DND-41 (cell line): ENCODE data around the gene RNFT2.

Experiments
- ATAC-seq: fragments of 200-7000 bp; cut with Tn5 transposase; 3 replicates; pipeline ENCODE4 v1.9.1; 2021; ENCODE audit warnings: low read depth; ENCODE audit not compliant: insufficient read depth
- DNase-seq: peaks from one replicate; pipeline ENCODE4 v3.0.0-alpha.2; 2020
- H2AFZ ChIP-seq: 2 replicates; pipeline ENCODE4 v1.6.0; 2012; ENCODE audit warnings: low read depth, low read length
- H3K27ac ChIP-seq: 2 replicates; pipeline ENCODE4 v1.5.1; 2012; ENCODE audit warnings: low read length, inconsistent platforms
- H3K27me3 ChIP-seq: fragments of 200-600 bp; sonication (generic); 2 replicates; pipeline ENCODE4 v1.6.0; 2012; ENCODE audit warnings: low read length, mild to moderate bottlenecking, inconsistent platforms; ENCODE audit not compliant: insufficient read depth, poor library complexity
- H3K36me3 ChIP-seq: 2 replicates; pipeline ENCODE4 v1.5.1; 2012; ENCODE audit warnings: low read length, inconsistent platforms; ENCODE audit not compliant: insufficient read depth
- H3K4me1 ChIP-seq: 2 replicates; pipeline ENCODE4 v1.5.1; 2012; ENCODE audit warnings: mild to moderate bottlenecking, low read length; ENCODE audit not compliant: insufficient read depth
- H3K4me2 ChIP-seq: 2 replicates; pipeline ENCODE4 v1.6.0; 2012; ENCODE audit warnings: mild to moderate bottlenecking, moderate library complexity, low read length, inconsistent platforms; ENCODE audit not compliant: insufficient read depth
- H3K4me3 ChIP-seq, 2 experiments: fragments of 200-600 bp in 1 of 2; shearing (Covaris generic) in 1 of 2; 2 replicates each; pipeline ENCODE4 v1.5.1; 2012 to 2016; ENCODE audit warnings: inconsistent platforms in 2 of 2, low read length in 2 of 2, mild to moderate bottlenecking in 2 of 2, low read depth in 1 of 2, moderate library complexity in 1 of 2
- H3K79me2 ChIP-seq: 2 replicates; pipeline ENCODE4 v1.6.0; 2012; ENCODE audit warnings: low read length, inconsistent platforms; ENCODE audit not compliant: insufficient read depth
- H3K9ac ChIP-seq: 2 replicates; pipeline ENCODE4 v1.6.0; 2012; ENCODE audit warnings: low read depth, mild to moderate bottlenecking, inconsistent platforms, low read length, moderate library complexity
- H3K9me3 ChIP-seq: 2 replicates; pipeline ENCODE4 v1.5.1; 2012; ENCODE audit warnings: low read length, moderate library complexity, mild to moderate bottlenecking, inconsistent platforms; ENCODE audit not compliant: insufficient read depth, severe bottlenecking
- H4K20me1 ChIP-seq: 2 replicates; pipeline ENCODE4 v1.6.0; 2012; ENCODE audit warnings: low read length; ENCODE audit not compliant: insufficient read depth
- CTCF ChIP-seq: IDR thresholded peaks from 2 replicates; pipeline ENCODE4 v1.5.1; 2012; ENCODE audit warnings: borderline replicate concordance, low read length, moderate library complexity, mild to moderate bottlenecking; ENCODE audit not compliant: poor library complexity, severe bottlenecking; ENCODE audit errors: extremely low read depth
- EZH2 ChIP-seq: IDR thresholded peaks from 3 replicates; pipeline ENCODE4 v1.6.1; 2012; ENCODE audit warnings: borderline replicate concordance, low read depth, mild to moderate bottlenecking, moderate library complexity, low read length, inconsistent platforms; ENCODE audit not compliant: severe bottlenecking

RNFT2 gene

DNA sequence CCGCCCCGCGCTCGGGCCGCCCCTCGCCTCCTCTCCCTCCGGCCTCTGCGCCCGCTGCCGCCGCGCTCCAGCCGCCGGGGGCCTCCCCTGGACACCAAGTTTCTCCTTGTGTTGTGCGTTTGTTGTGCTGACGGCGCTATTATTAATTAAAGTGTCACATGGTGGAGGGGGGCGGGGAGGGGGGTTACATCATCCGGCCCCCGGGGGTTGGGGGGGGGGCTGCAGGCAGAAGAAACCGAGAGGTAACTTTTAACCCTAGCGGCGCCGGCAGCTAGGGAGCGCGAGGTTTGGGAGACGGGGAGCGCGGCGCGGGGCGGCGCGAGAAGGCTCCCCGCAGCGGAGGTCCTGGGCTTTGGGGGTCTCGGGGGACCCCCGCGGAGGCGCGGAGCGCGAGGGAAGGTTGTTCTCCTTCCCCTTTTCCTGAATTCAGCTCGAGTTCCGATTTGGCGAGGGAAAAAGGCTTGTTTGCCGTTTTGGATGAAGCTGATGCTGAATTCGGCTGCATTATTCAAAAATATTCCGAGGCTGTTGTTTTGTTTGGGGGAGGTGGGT is 143.3 kb downstream of the RNFT2 start, which contains the start of gene HRK:
TSS of gene HRK (minus strand) at position 117 of the 552 bp plus-strand sequence. CDS start 134 bp downstream, outside the sequence.
- ATAC-seq: no peak
- H3K4me1 ChIP-seq: peaks cover 7% of the 10 kb centered on the region

DNA sequence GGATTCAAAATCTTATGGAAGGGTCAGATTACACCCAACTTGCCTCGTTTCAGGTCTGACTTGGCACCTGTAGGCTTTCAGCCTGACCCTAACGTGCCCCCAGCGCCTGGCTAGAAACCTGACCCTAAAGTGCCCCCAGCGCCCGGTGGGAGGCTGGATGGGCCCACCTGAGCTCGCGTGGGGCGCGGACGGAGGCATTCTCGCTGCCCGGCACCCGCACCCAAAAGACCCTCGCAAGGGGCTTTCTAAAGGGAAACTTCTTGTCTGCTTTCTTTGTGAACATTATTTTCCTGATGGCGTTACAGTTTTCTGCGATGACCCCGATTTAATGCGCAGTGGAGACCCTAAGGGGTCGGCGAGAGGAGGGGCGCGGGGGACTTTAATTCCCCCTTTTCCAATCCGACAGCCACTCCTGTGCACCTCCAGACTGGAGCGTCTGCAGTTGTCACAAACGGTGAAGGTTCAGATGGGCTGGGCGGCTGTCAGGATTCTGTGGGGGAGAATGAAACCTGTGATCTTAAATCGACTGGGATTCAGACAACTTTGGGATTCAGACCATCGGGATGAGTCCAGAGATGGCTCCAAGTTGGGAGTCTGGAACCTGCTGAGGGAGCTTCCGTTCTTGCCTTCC is 143.9 kb downstream of the RNFT2 start:
- Histone ChIP-seq H3K4me1 (peaks cover 7% of the 10 kb centered on the region), H3K79me2 (no peaks in the 10 kb centered on the region), H3K4me3 (no peak overlapping the region), H3K36me3 (no peaks in the 10 kb centered on the region), H3K9me3 (no peaks in the 10 kb centered on the region), H4K20me1 (peaks cover 6% of the 10 kb centered on the region; the same call in 1 of the 2 replicates), H2AFZ (no peak overlapping the region), H3K4me2 (no peak overlapping the region), H3K9ac (no peak overlapping the region), H3K27me3 (peaks cover 49% of the 10 kb centered on the region), H3K27ac (no peak overlapping the region)
- DNase-seq: no peak
- TF ChIP-seq EZH2: no peak
- TF ChIP-seq CTCF: no peak
- ATAC-seq: no peak

More for the DNA sequence above, 143.3 kb downstream of the RNFT2 start, which contains the start of gene HRK:
- Histone ChIP-seq H3K27ac (no peak within 1 kb of the TSS), H3K9ac (no peak within 1 kb of the TSS), H3K79me2 (no peaks in the 10 kb centered on the region), H3K4me2 (peak within 1 kb of the TSS; percentile 46), H3K36me3 (no peaks in the 10 kb centered on the region), H2AFZ (no peak within 1 kb of the TSS), H3K27me3 (peaks cover 49% of the 10 kb centered on the region), H4K20me1 (peaks cover 6% of the 10 kb centered on the region; the same call in 1 of the 2 replicates), H3K4me3 (peak within 1 kb of the TSS in 1 of 2 experiments; percentile 17; a peak in 1 of 4 replicates), H3K9me3 (no peaks in the 10 kb centered on the region)
- TF ChIP-seq CTCF: no peak
- TF ChIP-seq EZH2: peak; percentile 32
- no peak for DNase-seq

DNA sequence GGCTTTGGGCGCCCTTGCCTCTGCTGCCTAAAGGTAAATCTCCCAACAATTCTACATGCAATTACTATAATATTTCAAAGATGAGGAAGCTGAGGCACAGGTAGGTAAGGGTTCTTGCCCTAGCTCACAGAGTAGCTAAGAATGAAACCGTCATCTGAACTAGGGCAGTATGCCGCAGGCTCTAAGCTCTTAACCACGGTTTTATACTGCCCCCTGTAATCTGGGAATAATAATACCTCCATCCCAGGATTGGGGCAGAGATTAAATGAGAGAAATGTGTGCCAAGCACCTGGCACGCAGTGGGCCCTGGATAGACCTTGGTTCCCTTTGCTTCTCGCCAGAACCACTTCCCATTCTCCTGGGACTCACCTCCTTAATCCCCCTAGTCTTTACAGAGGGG is 144.6 kb downstream of the RNFT2 start:
- no peaks in the 10 kb centered on the region for H3K79me2 ChIP-seq

More for the DNA sequence above, 144.6 kb downstream of the RNFT2 start:
- Histone ChIP-seq H2AFZ (no peak overlapping the region), H4K20me1 (peaks cover 6% of the 10 kb centered on the region; the same call in 1 of the 2 replicates), H3K27me3 (peaks cover 49% of the 10 kb centered on the region), H3K9me3 (no peaks in the 10 kb centered on the region), H3K27ac (no peak overlapping the region), H3K36me3 (no peaks in the 10 kb centered on the region), H3K9ac (no peak overlapping the region), H3K4me1 (peaks cover 7% of the 10 kb centered on the region), H3K4me2 (no peak overlapping the region), H3K4me3 (no peak overlapping the region)
- TF ChIP-seq CTCF: no peak
- TF ChIP-seq EZH2: no peak
- no peak for ATAC-seq
- DNase-seq: no peak
